SU-DHL-6 (cell line): ENCODE data around the gene MED20.

ENCODE experiments used
- H2AFZ ChIP-seq: fragments of 200-600 bp; sonication (generic); 2 replicates; pipeline ENCODE4 v1.6.1; 2014; ENCODE audit warnings: low read depth, mild to moderate bottlenecking, moderate library complexity, mixed read lengths, antibody characterized with exemption, low read length; ENCODE audit not compliant: severe bottlenecking
- H3F3A ChIP-seq: fragments of 200-600 bp; shearing (Covaris generic); 2 replicates; pipeline ENCODE4 v1.6.0; 2016; ENCODE audit warnings: antibody characterized with exemption, mild to moderate bottlenecking; ENCODE audit not compliant: insufficient read depth
- H3K27ac ChIP-seq: fragments of 200-600 bp; sonication (generic); 2 replicates; pipeline ENCODE4 v1.5.1; 2016; ENCODE audit warnings: low read depth, mild to moderate bottlenecking, low read length, moderate library complexity, mixed read lengths
- H3K27me3 ChIP-seq: fragments of 200-600 bp; sonication (generic), shearing (Covaris generic); 2 replicates; pipeline ENCODE4 v1.6.0; 2014; ENCODE audit warnings: mild to moderate bottlenecking, low read length
- H3K36me3 ChIP-seq: fragments of 200-600 bp; sonication (generic); 2 replicates; pipeline ENCODE4 v1.6.1; 2014; ENCODE audit warnings: mild to moderate bottlenecking, low read length, mixed read lengths
- H3K4me2 ChIP-seq: fragments of 300-600, 200-600 bp; shearing (Covaris generic), sonication (generic); 2 replicates; pipeline ENCODE4 v1.6.0; 2014; ENCODE audit warnings: low read length, low read depth, mild to moderate bottlenecking; ENCODE audit not compliant: poor library complexity, severe bottlenecking
- H3K4me3 ChIP-seq: fragments of 200-600 bp; sonication (generic); 2 replicates; pipeline ENCODE4 v1.5.1; 2014; ENCODE audit warnings: antibody characterized with exemption, low read length, mild to moderate bottlenecking, mixed read lengths; ENCODE audit not compliant: insufficient read depth, poor library complexity, severe bottlenecking
- H3K79me2 ChIP-seq: fragments of 200-600 bp; sonication (generic); 2 replicates; pipeline ENCODE4 v1.6.1; 2014; ENCODE audit warnings: mild to moderate bottlenecking, low read length, moderate library complexity; ENCODE audit not compliant: insufficient read depth
- H3K9ac ChIP-seq: fragments of 200-600 bp; sonication (generic); 2 replicates; pipeline ENCODE4 v1.7.0; 2014; ENCODE audit warnings: mild to moderate bottlenecking, low read length
- H3K9me2 ChIP-seq: fragments of 200-600 bp; sonication (generic); replicated peaks from 2 replicates; pipeline ENCODE4 v1.6.1; 2014; ENCODE audit warnings: low read length; ENCODE audit not compliant: insufficient read depth
- H3K9me3 ChIP-seq: fragments of 200-600 bp; sonication (generic); 2 replicates; pipeline ENCODE4 v1.6.1; 2014; ENCODE audit warnings: low read length, mixed read lengths; ENCODE audit not compliant: insufficient read depth
- H4K20me1 ChIP-seq: fragments of 200-600 bp; sonication (generic); 2 replicates; pipeline ENCODE4 v1.6.1; 2014; ENCODE audit warnings: low read depth, mild to moderate bottlenecking, antibody characterized with exemption, low read length, moderate library complexity, mixed read lengths
- CTCF ChIP-seq: fragments of 200-600 bp; sonication (generic); IDR thresholded peaks from one replicate; pipeline ENCODE4 v1.5.1; 2017; ENCODE audit warnings: antibody characterized with exemption, mild to moderate bottlenecking, low read length, moderate library complexity; ENCODE audit not compliant: insufficient read depth, poor library complexity, severe bottlenecking
- EZH2phosphoT487 ChIP-seq: fragments of 200-600 bp; sonication (generic), shearing (Covaris generic); conservative IDR thresholded peaks from 2 replicates; pipeline ENCODE4 v1.6.1; 2018; ENCODE audit warnings: mild to moderate bottlenecking, antibody characterized with exemption, low read length, moderate library complexity, mixed read lengths

Gene MED20

GRCh38 chr6:41901882-41902519, 18.9 kb downstream of the MED20 start:
- Histone ChIP-seq H3K27ac (no peak overlapping the region), H3K4me2 (no peak overlapping the region), H4K20me1 (no peaks in the 10 kb centered on the region), H3K9me3 (no peaks in the 10 kb centered on the region), H3K79me2 (no peaks in the 10 kb centered on the region), H3K27me3 (no peaks in the 10 kb centered on the region), H3K9me2 (no peaks in the 10 kb centered on the region), H3F3A (peaks cover 8% of the 10 kb centered on the region), H3K4me3 (no peak overlapping the region), H2AFZ (no peak overlapping the region), H3K9ac (no peak overlapping the region), H3K36me3 (peaks cover 7% of the 10 kb centered on the region; the same call in 1 of the 2 replicates)
- TF ChIP-seq CTCF (peak; percentile 78), EZH2phosphoT487 (no peak)

- Histone ChIP-seq H3K4me2 (no peak overlapping the region), H3K27ac (no peak overlapping the region)
Measured at GRCh38 chr6:41900861-41901260, 20.1 kb downstream of the MED20 start.

GRCh38 chr6:41896281-41896680, 24.7 kb downstream of the MED20 start:
- H3K9me3 ChIP-seq, result no peaks in the 10 kb centered on the region
- 0 out of 2 replicates have a peak, but pooled peaks cover 15% of the 10 kb centered on the region for H4K20me1 ChIP-seq
- no peaks in the 10 kb centered on the region for H3K27me3 ChIP-seq
- no peaks in the 10 kb centered on the region for H3K9me2 ChIP-seq
- peak overlapping the region; percentile 94 for H3K4me3 ChIP-seq
- H3F3A ChIP-seq, result peaks cover 39% of the 10 kb centered on the region
- peak overlapping the region; percentile 71 for H3K4me2 ChIP-seq
- H3K9ac ChIP-seq, result peak overlapping the region; percentile 87
- H2AFZ ChIP-seq, result peak overlapping the region; percentile 79
- peaks cover 34% of the 10 kb centered on the region for H3K79me2 ChIP-seq
- TF ChIP-seq EZH2phosphoT487 (no peak), CTCF (no peak)
- H3K36me3 ChIP-seq, result peaks cover 15% of the 10 kb centered on the region; the same call in 1 of the 2 replicates
- peak overlapping the region; percentile 86 for H3K27ac ChIP-seq

More at GRCh38 chr6:41900861-41901260, 20.1 kb downstream of the MED20 start:
- Histone ChIP-seq H2AFZ (no peak overlapping the region), H3F3A (peaks cover 17% of the 10 kb centered on the region), H3K27me3 (no peaks in the 10 kb centered on the region), H3K9ac (no peak overlapping the region), H3K36me3 (peaks cover 3% of the 10 kb centered on the region; the same call in 1 of the 2 replicates), H3K79me2 (no peaks in the 10 kb centered on the region; the same call in 1 of the 2 replicates), H4K20me1 (no peaks in the 10 kb centered on the region), H3K4me3 (no peak overlapping the region), H3K9me3 (no peaks in the 10 kb centered on the region), H3K9me2 (no peaks in the 10 kb centered on the region)
- TF ChIP-seq EZH2phosphoT487 (no peak), CTCF (no peak)
